HL-60/S4 treated with retinoic acid at 250 ng/mL for 4 days and 3 days (cell line): ENCODE results near the gene CHST1.

Experiments used
- in situ Hi-C: fragments of 300-500 bp; cut with MboI; formaldehyde crosslinking; loops from 2 replicates; pipeline ENCODE4 v1.7.0; 2022; ENCODE audit warnings: low sequenced_read_pairs

CHST1 gene

DNA sequence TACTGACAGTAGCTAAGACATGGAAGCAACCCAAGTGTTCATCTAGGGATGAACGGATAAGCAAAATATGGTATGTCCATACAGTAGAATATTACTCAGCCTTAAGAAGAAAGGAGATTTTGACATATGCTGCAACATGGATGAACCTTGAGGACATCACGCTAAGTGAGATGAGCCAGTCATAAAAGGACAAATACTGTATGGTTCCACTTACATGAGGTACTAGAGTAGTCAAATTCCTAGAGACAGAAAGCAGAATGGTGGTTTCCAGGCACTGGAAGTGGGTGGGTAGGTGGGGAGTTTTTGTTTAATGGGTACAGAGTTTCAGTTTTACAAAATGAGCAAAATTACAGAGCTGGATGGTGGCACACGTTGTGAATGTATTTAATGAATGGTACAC is 18.1 kb downstream of the CHST1 start:
- in situ Hi-C loops: no loop called here

- in situ Hi-C loops: no loop called here
These were observed 19.0 kb downstream of the CHST1 start for GRCh38 chr11:45646275-45646927.

DNA sequence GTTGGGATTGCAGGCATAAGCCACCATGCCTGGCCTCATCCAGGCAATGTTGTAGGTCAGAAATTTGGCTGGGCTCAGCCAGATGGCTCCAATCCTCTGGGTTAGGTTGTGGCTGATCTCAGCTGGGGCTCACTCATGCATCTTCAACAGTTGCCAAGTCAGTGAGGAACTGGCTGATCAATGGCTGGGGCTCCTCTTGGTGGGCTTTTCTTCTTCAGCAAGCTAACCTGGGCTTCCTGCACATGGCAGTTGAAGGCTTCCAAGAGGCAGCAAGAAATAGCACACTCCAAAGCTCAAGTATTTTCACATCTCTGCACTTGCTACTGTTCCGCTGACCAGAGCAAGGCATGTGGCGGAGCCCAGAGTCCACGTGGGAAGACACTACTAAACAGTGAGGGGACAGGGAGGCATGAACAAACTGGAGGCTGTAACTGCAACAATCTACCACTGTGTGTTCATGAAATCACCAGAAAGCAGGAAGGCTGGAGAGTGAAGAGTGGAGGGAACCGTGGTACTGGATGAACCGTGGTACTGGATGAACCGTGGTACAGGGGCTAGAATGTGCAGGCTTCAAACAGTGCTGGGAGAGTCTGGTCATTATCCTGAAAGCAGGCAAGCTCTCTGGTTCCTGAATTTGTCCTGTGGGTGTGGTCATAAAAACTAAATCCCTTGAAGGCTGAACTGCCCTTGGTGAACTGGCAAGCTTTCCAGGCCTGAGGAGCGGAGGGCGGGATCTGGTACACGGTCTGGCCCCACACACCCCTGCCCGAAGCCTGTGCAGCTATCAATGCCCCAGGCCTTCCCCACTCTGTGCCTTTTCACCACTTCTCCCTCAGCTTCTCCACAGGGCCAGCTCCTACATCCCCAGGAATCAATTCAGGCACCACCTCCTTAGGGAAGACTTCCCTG is 20.2 kb downstream of the CHST1 start:
- in situ Hi-C loops: no loop called here

- in situ Hi-C loops: no loop called here
These were observed 21.7 kb downstream of the CHST1 start for GRCh38 chr11:45643598-45644260.

GRCh38 chr11:45641961-45642360 is 23.5 kb downstream of the CHST1 start:
- in situ Hi-C loops: no loop called here

- in situ Hi-C loops: no loop called here
These were observed 27.4 kb downstream of the CHST1 start for GRCh38 chr11:45638051-45638450.

DNA sequence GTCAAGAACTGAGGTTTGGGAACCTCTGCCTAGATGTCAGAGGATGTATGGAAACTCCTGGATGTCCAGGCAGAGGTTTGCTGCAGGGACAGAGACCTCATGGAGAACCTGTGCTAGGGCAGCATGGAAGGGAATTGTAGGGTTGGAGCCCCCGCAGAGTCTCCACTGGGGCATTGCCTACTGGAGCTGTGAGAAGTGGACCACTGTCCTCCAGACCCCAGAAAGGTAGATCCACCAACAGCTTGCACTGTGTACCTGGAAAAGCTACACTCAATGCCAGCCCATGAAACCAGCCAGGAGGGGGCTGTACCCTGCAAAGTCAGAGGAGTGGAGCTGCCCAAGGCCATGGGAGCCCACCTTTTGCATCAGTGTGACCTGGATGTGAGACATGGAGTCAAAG is 29.5 kb downstream of the CHST1 start:
- in situ Hi-C loops: no loop called here

DNA sequence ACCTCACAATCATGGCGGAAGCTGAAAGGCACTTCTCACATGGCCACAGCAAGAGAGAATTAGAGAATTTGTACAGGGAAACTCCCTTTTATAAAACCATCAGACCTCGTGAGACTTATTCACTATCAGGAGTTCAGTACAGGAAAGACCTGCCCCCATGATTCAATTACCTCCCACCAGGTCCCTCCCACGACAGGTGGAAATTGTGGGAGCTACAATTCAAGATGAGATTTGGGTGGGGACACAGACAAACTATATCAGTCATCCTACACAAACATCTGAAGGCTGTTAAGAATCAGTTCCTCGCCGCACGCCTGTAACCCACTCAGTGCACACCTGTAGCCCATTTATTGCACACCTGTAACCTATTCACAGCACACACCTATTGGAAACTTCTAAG is 39.8 kb downstream of the CHST1 start:
- in situ Hi-C loops: no loop called here

GRCh38 chr11:45624095-45624494 is 41.3 kb downstream of the CHST1 start:
- in situ Hi-C loops: no loop called here

GRCh38 chr11:45622861-45623260 is 42.6 kb downstream of the CHST1 start:
- in situ Hi-C loops: no loop called here

DNA sequence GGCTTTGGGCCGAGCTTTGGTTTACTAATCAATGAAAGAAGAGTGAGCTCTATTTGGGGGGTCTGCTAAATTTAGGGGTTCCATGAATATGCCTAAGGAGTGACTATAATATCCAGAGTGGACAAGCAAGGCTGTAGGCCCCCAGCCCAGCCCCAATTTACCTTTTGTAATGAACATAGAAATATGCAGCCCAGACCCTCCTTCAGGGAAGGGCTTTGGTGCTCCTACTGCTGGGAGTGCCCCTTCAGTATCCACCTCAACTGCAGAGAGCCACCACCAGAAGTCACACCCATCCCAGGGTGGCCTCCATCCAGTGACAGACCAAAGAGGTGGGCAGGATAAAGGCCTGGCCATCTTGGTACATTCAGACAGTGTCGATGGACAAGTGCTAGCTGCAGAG is 43.1 kb downstream of the CHST1 start:
- in situ Hi-C loops: no loop called here

GRCh38 chr11:45621588-45621987 is 43.8 kb downstream of the CHST1 start:
- in situ Hi-C loops: no loop called here

GRCh38 chr11:45620243-45620642 is 45.2 kb downstream of the CHST1 start:
- in situ Hi-C loops: no loop called here

- in situ Hi-C loops: no loop called here
These were observed 46.5 kb downstream of the CHST1 start for GRCh38 chr11:45618897-45619296.

DNA sequence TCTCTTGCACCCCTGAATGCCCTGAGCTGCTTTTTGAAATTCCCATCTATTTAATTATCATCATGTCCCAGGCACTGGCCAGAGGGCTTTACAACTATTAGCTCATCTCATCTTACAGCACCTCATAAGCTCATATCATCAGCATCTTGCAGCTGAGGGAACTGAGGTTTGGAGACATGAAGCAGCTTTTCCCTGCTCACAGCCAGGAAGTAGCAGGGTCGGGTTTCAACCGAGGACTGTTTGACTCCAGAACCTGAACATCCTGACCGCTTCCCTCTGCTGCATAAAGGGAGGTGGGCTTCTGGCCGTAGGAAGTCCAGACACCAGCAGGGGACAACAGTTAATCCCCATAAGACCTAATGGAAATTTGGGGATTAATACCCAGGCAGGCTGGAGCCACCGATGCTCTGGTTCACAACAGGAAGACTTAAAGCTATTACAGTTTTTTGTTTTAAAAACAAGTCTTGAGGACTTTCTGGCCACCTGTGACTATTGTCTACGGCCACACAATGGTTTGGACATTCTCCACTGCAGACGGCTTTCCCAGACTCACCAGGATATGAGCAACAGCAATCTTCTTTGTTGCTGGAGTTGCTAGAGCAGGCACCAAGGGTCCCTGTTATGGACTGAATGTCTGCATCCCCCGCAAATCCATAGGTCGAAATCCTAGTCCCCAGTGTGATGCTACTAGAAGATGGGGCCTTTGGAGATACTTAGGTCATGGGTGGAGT is 47.4 kb downstream of the CHST1 start:
- in situ Hi-C loops: no loop called here

DNA sequence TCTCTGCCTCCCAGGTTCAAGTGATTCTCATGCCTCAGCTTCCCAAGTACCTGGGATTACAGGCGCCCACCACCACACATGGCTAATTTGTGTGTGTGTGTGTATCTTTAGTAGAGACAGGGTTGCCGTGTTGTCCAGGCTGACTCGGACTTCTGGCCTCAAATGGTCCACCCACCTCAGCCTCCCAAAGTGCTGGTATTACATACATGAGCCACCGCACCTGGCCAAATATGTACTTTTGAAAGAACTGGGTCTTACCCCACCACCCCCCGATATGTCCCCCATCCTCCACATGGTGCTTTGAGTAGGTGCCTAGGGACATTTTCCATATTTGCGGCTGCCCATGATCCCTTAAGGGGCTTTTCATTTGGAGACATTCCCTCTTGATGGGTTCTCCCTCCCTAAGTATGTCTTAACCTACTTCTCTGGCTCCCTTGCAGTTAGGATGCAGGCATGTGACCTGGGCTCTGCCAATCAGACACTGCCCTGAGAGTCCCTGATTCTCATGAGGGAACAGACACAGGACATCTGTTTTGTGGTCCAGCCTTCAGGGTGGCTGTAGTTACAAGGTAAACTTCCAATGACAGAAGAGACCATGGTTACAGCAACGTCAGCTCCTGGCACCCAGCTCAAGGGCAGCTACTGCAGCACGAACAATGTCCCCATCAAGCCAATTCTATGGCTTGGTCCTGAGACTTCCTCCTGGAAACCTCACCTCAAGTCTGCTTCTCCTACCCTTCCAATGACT is 48.4 kb downstream of the CHST1 start:
- in situ Hi-C loops: no loop called here

- in situ Hi-C loops: no loop called here
These were observed 50.1 kb downstream of the CHST1 start for GRCh38 chr11:45615182-45615792.

DNA sequence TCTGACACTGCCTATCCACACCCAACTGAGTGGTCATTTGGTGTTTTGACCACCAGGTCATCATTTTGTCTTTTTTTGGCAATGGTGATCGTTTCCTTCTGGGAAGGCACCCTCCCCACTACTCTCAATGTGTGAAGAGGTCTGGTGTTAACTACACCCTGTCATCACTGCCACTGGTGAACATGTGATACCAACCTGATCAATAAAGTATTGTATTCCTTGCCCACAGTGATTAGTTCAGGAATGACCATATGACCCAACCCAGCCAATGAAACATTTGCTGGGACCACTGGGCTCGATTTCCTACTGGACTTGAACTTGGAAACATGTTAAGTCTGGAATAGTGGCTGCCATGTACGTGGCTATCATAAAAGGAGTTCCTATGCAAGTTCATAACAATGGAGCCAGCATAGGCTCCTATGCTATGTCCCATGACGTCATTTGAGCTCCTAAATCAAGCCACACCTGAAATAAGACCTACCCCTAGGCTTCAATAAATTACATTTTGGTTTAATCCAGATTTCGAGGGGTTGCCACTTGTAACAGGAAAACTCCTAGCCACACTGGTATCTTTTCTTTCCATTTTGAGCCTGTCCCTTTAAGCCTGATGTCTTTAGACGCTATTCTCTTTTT is 51.1 kb downstream of the CHST1 start:
- in situ Hi-C loops: no loop called here

DNA sequence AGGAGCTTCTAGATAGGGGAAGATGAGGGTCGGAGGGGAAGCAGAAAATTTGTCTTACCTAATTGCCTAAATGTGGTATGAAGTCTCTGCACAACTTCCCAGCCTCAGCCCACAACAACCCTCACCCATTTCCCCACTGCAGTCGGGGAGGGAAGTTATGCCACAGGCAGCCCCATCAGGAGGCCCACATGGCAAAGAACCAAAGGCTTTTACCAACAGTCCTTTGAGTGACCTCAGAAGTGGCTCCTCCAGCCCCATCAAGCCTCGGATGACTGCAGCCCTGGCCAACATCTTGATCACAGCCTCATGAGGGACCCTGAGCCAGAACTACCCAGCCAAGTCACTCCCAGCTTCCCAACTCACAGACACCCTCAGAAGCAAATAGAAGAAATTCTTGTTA is 54.8 kb downstream of the CHST1 start:
- in situ Hi-C loops: no loop called here

DNA sequence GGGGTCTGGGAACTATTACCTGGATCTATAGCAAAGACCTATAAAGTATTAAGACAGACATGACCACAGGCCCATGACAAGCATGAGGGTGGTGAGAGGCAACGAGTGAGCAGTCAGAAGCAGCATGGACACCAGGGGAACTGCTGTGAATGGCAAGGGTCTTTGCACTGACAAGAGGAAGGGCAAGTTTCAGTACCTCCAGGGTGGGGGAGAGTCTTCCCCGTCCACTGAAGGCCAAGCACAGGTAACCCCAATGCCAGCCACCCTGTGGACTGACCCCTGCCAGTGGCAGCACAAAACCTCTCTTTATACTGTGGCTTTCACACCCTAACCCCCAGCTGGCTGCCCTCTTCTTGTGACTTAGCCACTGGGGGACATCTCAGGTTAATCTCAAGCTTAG is 55.5 kb downstream of the CHST1 start:
- in situ Hi-C loops: no loop called here
